Caco-2 (cell line): ENCODE data around the gene KRT34. TPM values are rescaled to one million over a fixed set of nuclear protein-coding genes. Genes with fewer than 3 reads are reported as not detected.
A peak's percentile ranks its signal among the peaks of the same experiment; 100 is the strongest.

Experiments used
- BruUV-seq: library from RNA; stranded (reverse); fragments of 400-500 nt; replicated peaks from 2 replicates; lab custom pipeline; 2021; lab: Mats Ljungman, UMichigan
- CTCF ChIA-PET: fragments of 300-600 bp; sonication (Branson Sonifier 250); formaldehyde crosslinking; loops from one replicate; lab custom pipeline; 2022; ENCODE audit warnings: antibody characterized with exemption; lab: Charles Lee
- POLR2A ChIA-PET: fragments of 300-600 bp; sonication (Branson Sonifier 250); formaldehyde crosslinking; loops from one replicate; lab custom pipeline; 2022; ENCODE audit warnings: antibody characterized with exemption; lab: Charles Lee
- DNase-seq, 2 experiments: peaks; one replicate each; pipeline versions ENCODE4 v3.0.0 to v3.0.0-alpha.2; 2020 to 2022
- H3K27me3 ChIP-seq: replicated peaks from 2 replicates; pipeline ENCODE4 v1.6.0; 2011; ENCODE audit warnings: low read length; ENCODE audit not compliant: control insufficient read depth, insufficient read depth
- H3K36me3 ChIP-seq: 2 replicates; pipeline ENCODE4 v1.5.1; 2011; ENCODE audit warnings: low read length; ENCODE audit not compliant: control insufficient read depth, insufficient read depth
- H3K4me1 ChIP-seq: fragments of 250-450 bp; sonication (Bioruptor Pico); 2 replicates; pipeline ENCODE4 v1.5.1; 2020; ENCODE audit warnings: mild to moderate bottlenecking
- H3K4me3 ChIP-seq: 2 replicates; pipeline ENCODE4 v1.5.1; 2011; ENCODE audit warnings: low read depth, mild to moderate bottlenecking, control low read depth, low read length
- H3K9me3 ChIP-seq: fragments of 250-450 bp; sonication (Bioruptor Pico); 2 replicates; pipeline ENCODE4 v1.5.1; 2020; ENCODE audit warnings: mild to moderate bottlenecking, moderate library complexity
- H3K27ac Mint-ChIP-seq: one replicate; pipeline ENCODE4 v1.8.0; 2022; ENCODE audit warnings: mixed read lengths; ENCODE audit not compliant: unreplicated experiment
- H3K27me3 Mint-ChIP-seq: one replicate; pipeline ENCODE4 v1.8.0; 2022; ENCODE audit warnings: mixed read lengths; ENCODE audit not compliant: insufficient read depth, unreplicated experiment
- H3K36me3 Mint-ChIP-seq: one replicate; pipeline ENCODE4 v1.8.0; 2022; ENCODE audit warnings: mild to moderate bottlenecking, mixed read lengths; ENCODE audit not compliant: insufficient read depth, unreplicated experiment
- H3K4me1 Mint-ChIP-seq: one replicate; pipeline ENCODE4 v1.8.0; 2022; ENCODE audit warnings: low read depth, mixed read lengths; ENCODE audit not compliant: unreplicated experiment
- H3K4me3 Mint-ChIP-seq: one replicate; pipeline ENCODE4 v1.8.0; 2022; ENCODE audit warnings: mild to moderate bottlenecking, moderate library complexity, mixed read lengths; ENCODE audit not compliant: unreplicated experiment
- H3K9me3 Mint-ChIP-seq: one replicate; pipeline ENCODE4 v1.8.0; 2022; ENCODE audit warnings: mixed read lengths; ENCODE audit not compliant: unreplicated experiment
- CTCF ChIP-seq, 2 experiments: fragments of 200-600 bp in 1 of 2; IDR thresholded peaks; 1 replicate in 1 of 2; 2 replicates in 1 of 2; pipeline versions ENCODE4 v1.5.1 to v1.8.0; 2011 to 2022; ENCODE audit warnings: antibody characterized with exemption in 1 of 2, control low read depth in 1 of 2, inconsistent platforms in 1 of 2, low read depth in 1 of 2, low read length in 1 of 2, mild to moderate bottlenecking in 1 of 2, moderate library complexity in 1 of 2; ENCODE audit not compliant: insufficient read depth in 1 of 2, severe bottlenecking in 1 of 2, unreplicated experiment in 1 of 2
- intact Hi-C: fragments of 100-400 bp; cut with micrococcal nuclease; formaldehyde crosslinking; loops from one replicate; pipeline ENCODE4 v1.10.0; 2022; ENCODE audit not compliant: unreplicated experiment
- total RNA-seq: library from RNA; stranded (reverse); gene quantifications from 2 replicates; pipeline ENCODE4 v1.2.3, GENCODE V29; 2022

KRT34 gene
- total RNA-seq, 1 experiment from 2014 or later = not detected

GRCh38 chr17:41415411-41415810 is 33.3 kb upstream of the KRT34 start:
- DNase-seq = no peak
- Mint-ChIP-seq H3K4me1 (peaks cover 64% of the 10 kb centered on the region), H3K4me3 (no peak overlapping the region), H3K36me3 (no peaks in the 10 kb centered on the region), H3K27me3 (no peaks in the 10 kb centered on the region), H3K9me3 (no peaks in the 10 kb centered on the region), H3K27ac (no peak overlapping the region)
- TF ChIP-seq CTCF (IDR thresholded peaks at IDR 0.05; ENCODE audit: insufficient read depth in 1 of 2, low read depth in 1 of 2, low read length in 1 of 2, severe bottlenecking in 1 of 2, unreplicated experiment in 1 of 2) = no peak
- BruUV-seq = no TSS peak
- CTCF ChIA-PET = interaction anchor here (0.7 to 1.5 kb wide), 7 partner anchors 24 to 638 kb away, joined by 3 to 6 read pairs (median 3); partner anchors contain the start of gene KRT33A
- intact Hi-C loops = loop anchor here (5.0 to 10.0 kb wide), 4 partner anchors 61 to 247 kb away; partner anchors contain the start of genes KRT19, KRT33A and KRT35
- H3K4me1 ChIP-seq = peaks cover 51% of the 10 kb centered on the region
- no peaks in the 10 kb centered on the region for H3K36me3 ChIP-seq
- no peaks in the 10 kb centered on the region for H3K27me3 ChIP-seq
- POLR2A ChIA-PET = no interaction called here
- no peaks in the 10 kb centered on the region for H3K9me3 ChIP-seq
- no peak overlapping the region for H3K4me3 ChIP-seq

GRCh38 chr17:41413982-41414381 is 31.9 kb upstream of the KRT34 start:
- no peaks in the 10 kb centered on the region for H3K27me3 Mint-ChIP-seq
- Histone ChIP-seq H3K4me3 (no peak overlapping the region), H3K9me3 (no peaks in the 10 kb centered on the region), H3K4me1 (peaks cover 51% of the 10 kb centered on the region), H3K27me3 (no peaks in the 10 kb centered on the region), H3K36me3 (no peaks in the 10 kb centered on the region)
- CTCF ChIA-PET = no interaction called here
- BruUV-seq = no TSS peak
- H3K4me1 Mint-ChIP-seq = peaks cover 64% of the 10 kb centered on the region
- DNase-seq = no peak
- POLR2A ChIA-PET = interaction anchor here (0.9 kb wide), 1 partner anchor 274 kb away, joined by 3 read pairs; the partner anchor contains the start of gene EIF1
- no peaks in the 10 kb centered on the region for H3K36me3 Mint-ChIP-seq
- H3K4me3 Mint-ChIP-seq = no peak overlapping the region
- H3K27ac Mint-ChIP-seq = peak overlapping the region; percentile 27
- intact Hi-C loops = loop anchor here (10.0 kb wide), 2 partner anchors 59 to 111 kb away; partner anchors contain the start of genes KRT19 and KRT33A
- no peak for TF ChIP-seq CTCF (IDR thresholded peaks at IDR 0.05; ENCODE audit: insufficient read depth in 1 of 2, low read depth in 1 of 2, low read length in 1 of 2, severe bottlenecking in 1 of 2, unreplicated experiment in 1 of 2)
- no peaks in the 10 kb centered on the region for H3K9me3 Mint-ChIP-seq

- no peaks in the 10 kb centered on the region for H3K9me3 Mint-ChIP-seq
- H3K27me3 Mint-ChIP-seq = no peaks in the 10 kb centered on the region
- H3K4me3 Mint-ChIP-seq = no peak overlapping the region
- no peak for TF ChIP-seq CTCF (IDR thresholded peaks at IDR 0.05; ENCODE audit: insufficient read depth in 1 of 2, low read depth in 1 of 2, low read length in 1 of 2, severe bottlenecking in 1 of 2, unreplicated experiment in 1 of 2)
- Histone ChIP-seq H3K4me3 (no peak overlapping the region), H3K4me1 (peaks cover 51% of the 10 kb centered on the region), H3K27me3 (no peaks in the 10 kb centered on the region), H3K36me3 (no peaks in the 10 kb centered on the region), H3K9me3 (no peaks in the 10 kb centered on the region)
- ChIA-PET CTCF (interaction anchor here (0.6 to 0.7 kb wide), 2 partner anchors 58 to 135 kb away, joined by 3 read pairs; no protein-coding TSS in a partner anchor), POLR2A (interaction anchor here (0.9 kb wide), 1 partner anchor 275 kb away, joined by 3 read pairs; the partner anchor contains the start of gene EIF1)
- H3K36me3 Mint-ChIP-seq = no peaks in the 10 kb centered on the region
- no peak overlapping the region for H3K27ac Mint-ChIP-seq
- no peak for DNase-seq
- intact Hi-C loops = loop anchor here (10.0 kb wide), 2 partner anchors 59 to 111 kb away; partner anchors contain the start of genes KRT19 and KRT33A
- BruUV-seq = no TSS peak
- H3K4me1 Mint-ChIP-seq = peaks cover 63% of the 10 kb centered on the region
These were observed 31.3 kb upstream of the KRT34 start for GRCh38 chr17:41413353-41413957.
